ENCODE results near the gene MACROD2.

MACROD2 gene

GRCh38 chr20:15098351-15098750 lies 1103.0 kb downstream of the MACROD2 start:
- no peak overlapping the region for H3K27ac ChIP-seq
- TF ChIP-seq CTCF (IDR thresholded peaks at IDR 0.05) (no peak), ZFX (IDR thresholded peaks at IDR 0.05; ENCODE audit: borderline replicate concordance) (no peak)

GRCh38 chr20:15099130-15099529 lies 1103.8 kb downstream of the MACROD2 start:
- H3K27ac ChIP-seq: no peak overlapping the region
- TF ChIP-seq ZFX (IDR thresholded peaks at IDR 0.05; ENCODE audit: borderline replicate concordance) (no peak), CTCF (IDR thresholded peaks at IDR 0.05) (no peak)

GRCh38 chr20:15100506-15101160 lies 1105.3 kb downstream of the MACROD2 start:
- no peak overlapping the region for H3K27ac ChIP-seq
- TF ChIP-seq CTCF (IDR thresholded peaks at IDR 0.05): no peak
- TF ChIP-seq ZFX (IDR thresholded peaks at IDR 0.05; ENCODE audit: borderline replicate concordance): no peak

- TF ChIP-seq CTCF (IDR thresholded peaks at IDR 0.05) (no peak), ZFX (IDR thresholded peaks at IDR 0.05; ENCODE audit: borderline replicate concordance) (no peak)
- H3K27ac ChIP-seq: no peak overlapping the region
These were observed 1112.6 kb downstream of the MACROD2 start for GRCh38 chr20:15107931-15108330.

GRCh38 chr20:15109494-15109893 lies 1114.2 kb downstream of the MACROD2 start:
- H3K27ac ChIP-seq: no peak overlapping the region
- TF ChIP-seq CTCF (IDR thresholded peaks at IDR 0.05): no peak

GRCh38 chr20:15111654-15112053 lies 1116.3 kb downstream of the MACROD2 start:
- H3K27ac ChIP-seq: no peak overlapping the region
- TF ChIP-seq ZFX (IDR thresholded peaks at IDR 0.05; ENCODE audit: borderline replicate concordance) (no peak), CTCF (IDR thresholded peaks at IDR 0.05) (no peak)

- H3K27ac ChIP-seq: no peak overlapping the region
- TF ChIP-seq ZFX (IDR thresholded peaks at IDR 0.05; ENCODE audit: borderline replicate concordance): no peak
- no peak for TF ChIP-seq CTCF (IDR thresholded peaks at IDR 0.05)
These were observed 1117.9 kb downstream of the MACROD2 start for GRCh38 chr20:15113144-15113773.
